ENCODE results near the gene SYT15. TPM values are rescaled to one million over a fixed set of nuclear protein-coding genes. Genes with fewer than 3 reads are reported as not detected.

SYT15 gene
- total and polyA plus RNA-seq, 2 of the 4 experiments (the other 2 are of a cell fraction) = 0.54 to 0.68 TPM

DNA sequence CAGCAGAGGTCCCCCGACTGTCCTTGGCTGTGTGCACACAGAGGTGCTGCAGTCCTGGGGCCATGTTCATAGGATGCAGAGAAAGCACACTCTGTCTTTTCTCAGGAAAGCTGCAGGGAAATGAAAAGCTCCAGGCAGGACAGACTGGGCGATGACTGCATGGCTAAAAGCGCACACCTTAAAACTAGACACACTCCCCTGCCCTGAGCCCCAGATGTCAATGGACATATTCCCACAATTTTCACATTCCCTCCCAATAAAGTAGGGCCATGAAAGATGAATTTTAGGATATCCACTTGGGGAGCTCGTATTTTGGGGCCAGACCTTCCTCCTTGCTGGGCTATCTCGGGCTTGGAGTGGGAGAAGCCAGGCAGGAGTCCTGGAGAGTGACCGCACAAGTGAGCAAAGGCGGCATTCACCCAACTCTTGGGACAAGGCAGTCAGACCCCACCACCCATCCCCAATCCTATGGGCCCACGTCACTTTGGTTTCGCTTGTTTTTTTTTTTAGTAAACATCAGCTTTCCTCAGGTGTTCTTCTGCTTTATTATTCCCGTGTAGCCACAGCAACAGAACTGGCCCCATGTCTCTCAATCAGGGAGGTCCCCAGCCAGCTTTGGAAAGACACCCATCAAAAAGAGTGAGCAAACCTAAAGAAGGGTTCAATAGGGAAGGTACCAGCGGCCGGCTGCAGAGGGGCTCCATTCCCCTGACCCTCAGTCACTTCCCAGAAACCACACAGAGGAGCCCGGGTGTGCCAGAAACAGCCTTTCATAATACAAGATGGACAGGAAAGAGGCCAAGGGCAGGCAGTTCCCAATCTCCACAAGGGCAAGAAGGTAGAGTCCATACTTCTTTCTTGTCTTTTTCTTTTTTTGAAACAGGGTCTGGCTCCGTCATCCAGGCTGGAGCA, 35.2 kb upstream of the SYT15 start (continued):
- TF ChIP-seq, protein P1, sequence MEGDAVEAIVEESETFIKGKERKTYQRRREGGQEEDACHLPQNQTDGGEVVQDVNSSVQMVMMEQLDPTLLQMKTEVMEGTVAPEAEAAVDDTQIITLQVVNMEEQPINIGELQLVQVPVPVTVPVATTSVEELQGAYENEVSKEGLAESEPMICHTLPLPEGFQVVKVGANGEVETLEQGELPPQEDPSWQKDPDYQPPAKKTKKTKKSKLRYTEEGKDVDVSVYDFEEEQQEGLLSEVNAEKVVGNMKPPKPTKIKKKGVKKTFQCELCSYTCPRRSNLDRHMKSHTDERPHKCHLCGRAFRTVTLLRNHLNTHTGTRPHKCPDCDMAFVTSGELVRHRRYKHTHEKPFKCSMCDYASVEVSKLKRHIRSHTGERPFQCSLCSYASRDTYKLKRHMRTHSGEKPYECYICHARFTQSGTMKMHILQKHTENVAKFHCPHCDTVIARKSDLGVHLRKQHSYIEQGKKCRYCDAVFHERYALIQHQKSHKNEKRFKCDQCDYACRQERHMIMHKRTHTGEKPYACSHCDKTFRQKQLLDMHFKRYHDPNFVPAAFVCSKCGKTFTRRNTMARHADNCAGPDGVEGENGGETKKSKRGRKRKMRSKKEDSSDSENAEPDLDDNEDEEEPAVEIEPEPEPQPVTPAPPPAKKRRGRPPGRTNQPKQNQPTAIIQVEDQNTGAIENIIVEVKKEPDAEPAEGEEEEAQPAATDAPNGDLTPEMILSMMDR (conservative IDR thresholded peaks at IDR 0.05; ENCODE audit: low read depth, low read length) = no peak
- TF ChIP-seq USF2 (IDR thresholded peaks at IDR 0.05; ENCODE audit: low read depth, low read length) (no peak), RFX5 (IDR thresholded peaks at IDR 0.05; ENCODE audit: low read depth, low read length) (no peak), RAD21 (IDR thresholded peaks at IDR 0.05; ENCODE audit: low read length) (no peak)

All from IMR-90 (cell line).